HG02610 (cell line): ENCODE results near the gene MAP3K5.
A peak's percentile ranks its signal among the peaks of the same experiment; 100 is the strongest.

Source experiments
- ATAC-seq: cut with Tn5 transposase; IDR thresholded peaks from one replicate; pipeline ENCODE4 v1.9.1; 2021; ENCODE audit warnings: mild to moderate bottlenecking, moderate library complexity; ENCODE audit not compliant: unreplicated experiment

The MAP3K5 gene

GRCh38 chr6:136750696-136751521, 41.4 kb downstream of the MAP3K5 start:
- ATAC-seq, result peak; percentile 9

- no peak for ATAC-seq
Observed at GRCh38 chr6:136749359-136749997, 42.8 kb downstream of the MAP3K5 start.

- no peak for ATAC-seq
Observed at GRCh38 chr6:136747507-136747906, 44.8 kb downstream of the MAP3K5 start.

DNA sequence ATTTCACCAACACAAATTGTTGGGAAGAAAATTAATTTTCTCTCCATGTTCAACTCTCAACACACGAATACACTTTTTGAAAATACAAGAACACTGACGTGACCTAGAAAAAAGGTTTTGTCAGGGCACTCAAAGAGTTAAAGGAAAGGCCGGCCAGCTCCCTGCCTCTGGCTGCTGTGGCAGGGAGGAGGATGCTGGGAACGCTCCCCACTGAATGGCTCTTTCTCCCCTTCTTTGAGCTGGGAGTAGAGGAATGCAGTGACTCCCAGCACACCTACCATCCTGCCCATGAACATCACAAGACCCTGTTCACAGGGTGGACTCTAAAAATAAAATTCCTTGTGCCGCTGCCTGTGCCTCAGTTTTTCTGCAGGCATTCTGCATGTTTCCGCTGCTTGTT, 47.0 kb downstream of the MAP3K5 start:
- no peak for ATAC-seq

DNA sequence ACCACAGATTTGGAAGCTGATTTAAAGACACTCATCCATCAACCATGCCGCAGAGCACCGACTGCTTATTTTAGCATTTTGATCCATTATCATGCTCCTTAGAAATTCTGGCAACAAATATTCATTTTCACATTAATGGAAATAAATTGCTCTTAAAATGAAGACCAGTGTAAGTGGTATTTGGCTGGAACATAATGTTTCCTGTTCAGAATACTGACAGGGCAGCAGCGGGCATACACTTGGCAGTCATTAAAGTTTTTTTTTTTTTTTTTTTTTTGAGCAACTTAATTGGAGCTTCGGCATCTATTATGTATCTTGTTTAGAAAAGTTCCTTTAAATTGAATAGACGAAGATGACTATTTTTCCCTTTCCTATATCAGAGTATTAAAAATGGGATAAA, 47.4 kb downstream of the MAP3K5 start:
- ATAC-seq, result no peak

- ATAC-seq, result no peak
Observed at GRCh38 chr6:136742125-136742524, 50.2 kb downstream of the MAP3K5 start.

DNA sequence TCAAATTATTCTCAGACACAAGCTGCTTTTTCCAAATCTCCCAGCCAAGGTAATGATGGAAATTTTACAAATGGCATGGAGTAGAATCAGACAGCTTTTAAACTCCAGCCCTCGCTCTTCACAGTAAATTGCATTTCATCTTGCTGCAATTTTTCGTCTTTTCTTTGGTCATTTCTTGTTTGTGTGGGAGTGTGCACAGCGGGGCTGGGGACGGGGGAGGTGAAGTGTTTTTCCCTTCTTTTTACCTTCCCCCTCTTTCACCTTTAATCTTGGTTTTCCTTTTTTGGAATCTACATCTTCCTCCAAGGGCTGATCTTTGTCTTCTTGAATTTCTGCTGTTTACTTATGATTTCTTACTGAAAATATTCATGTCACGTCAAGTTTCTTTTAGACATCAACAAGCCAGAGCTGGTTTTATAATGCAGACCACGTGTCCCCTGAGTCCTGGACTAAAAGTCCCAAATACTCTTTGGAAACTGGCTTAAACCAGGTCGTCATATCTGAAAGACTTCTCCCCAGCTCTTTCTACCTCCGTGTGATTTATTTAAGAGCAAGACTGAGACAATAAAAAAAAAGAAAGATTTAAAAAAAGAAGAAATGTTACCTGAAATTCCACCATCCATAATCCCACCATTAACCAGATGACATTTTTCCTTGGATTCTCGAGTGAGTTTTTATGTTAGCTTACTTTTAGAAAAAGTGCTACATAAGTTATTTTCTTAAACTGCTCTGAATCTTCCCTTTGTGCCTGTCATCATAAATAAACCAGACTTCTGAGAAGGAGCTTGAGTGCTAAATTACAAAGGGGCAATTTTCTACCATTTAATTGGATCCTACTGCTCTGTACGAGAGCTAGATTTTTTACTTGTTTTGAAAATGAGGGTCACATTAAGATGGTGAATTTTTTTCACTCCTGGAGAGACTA, 52.0 kb downstream of the MAP3K5 start:
- no peak for ATAC-seq

DNA sequence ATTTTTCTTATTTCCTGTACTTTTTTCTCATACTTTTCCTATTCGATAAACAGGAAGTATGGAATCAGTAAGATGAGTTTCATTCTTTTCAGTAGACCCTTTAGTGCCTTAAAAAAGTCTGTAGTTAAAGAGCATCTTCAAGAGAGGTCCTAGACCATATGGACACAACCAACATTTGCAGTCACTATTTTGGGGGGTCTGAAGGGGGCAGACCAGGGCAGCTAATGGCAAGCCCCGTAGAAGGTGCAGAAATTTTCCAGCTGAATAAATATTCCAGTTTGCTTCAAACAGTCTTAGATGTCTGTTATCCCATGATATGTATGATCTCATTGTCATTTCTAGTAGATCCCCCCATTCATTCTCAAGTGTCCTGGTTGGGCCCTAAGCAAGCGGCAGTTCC, 52.8 kb downstream of the MAP3K5 start:
- no peak for ATAC-seq

DNA sequence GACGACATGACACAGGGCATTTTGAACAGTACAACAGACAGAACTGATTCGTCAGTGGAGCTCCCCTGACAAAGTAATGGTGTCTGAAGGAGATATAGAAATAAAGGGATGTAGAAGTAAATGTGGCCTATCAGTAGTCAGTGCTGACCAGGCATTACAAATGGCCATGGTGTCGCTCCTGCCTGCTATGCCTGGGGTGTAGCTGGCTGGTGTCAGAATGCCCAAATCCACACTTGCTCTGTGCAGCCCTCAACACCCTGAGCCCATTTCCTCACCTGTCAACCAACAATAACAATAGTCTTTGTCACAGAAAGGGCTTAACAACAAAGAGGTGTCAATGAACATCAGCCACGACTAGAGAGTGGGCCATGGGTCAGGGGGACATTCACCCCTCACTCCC, 53.2 kb downstream of the MAP3K5 start:
- ATAC-seq, result no peak

DNA sequence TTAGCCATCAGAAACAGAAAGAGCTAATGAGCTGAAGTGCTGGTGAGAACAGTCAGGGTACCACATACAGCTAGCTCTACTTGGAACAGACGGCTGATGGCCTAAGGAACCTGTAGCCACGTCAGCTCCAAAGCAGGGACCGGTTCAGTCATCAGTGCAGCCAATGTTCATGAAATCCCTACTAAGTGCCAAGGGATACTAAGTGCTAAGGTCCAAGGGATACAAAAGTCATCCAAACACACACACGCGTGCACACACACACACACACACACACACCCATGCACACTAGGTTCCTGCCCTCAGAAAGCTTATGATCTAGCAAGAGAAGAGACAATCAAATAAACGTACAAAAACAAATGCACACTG, 53.6 kb downstream of the MAP3K5 start:
- no peak for ATAC-seq

GRCh38 chr6:136737871-136738691, 54.2 kb downstream of the MAP3K5 start:
- ATAC-seq, result no peak

GRCh38 chr6:136737374-136737844, 54.9 kb downstream of the MAP3K5 start:
- no peak for ATAC-seq

GRCh38 chr6:136736281-136736960, 55.9 kb downstream of the MAP3K5 start:
- ATAC-seq, result no peak

GRCh38 chr6:136734977-136735376, 57.3 kb downstream of the MAP3K5 start:
- no peak for ATAC-seq

DNA sequence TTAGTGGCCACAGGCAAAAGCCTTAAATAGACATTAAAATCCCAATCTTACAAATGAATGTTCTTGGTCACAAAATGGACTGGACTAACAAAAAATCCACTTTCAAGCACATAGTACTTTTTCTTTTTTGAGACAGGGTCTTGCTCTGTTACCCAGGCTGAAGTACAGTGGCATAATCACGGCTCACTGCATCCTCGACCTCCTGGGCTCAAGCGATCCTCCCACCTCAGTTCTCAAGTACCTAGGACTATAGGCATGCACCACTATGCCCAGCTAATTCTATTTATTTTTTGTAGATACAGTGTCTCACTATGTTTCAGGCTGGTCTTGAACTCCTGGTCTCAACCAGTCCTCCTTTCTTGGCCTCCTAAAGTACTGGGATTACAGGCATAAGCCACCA, 59.4 kb downstream of the MAP3K5 start:
- no peak for ATAC-seq

- ATAC-seq, result no peak
Observed at GRCh38 chr6:136729832-136730231, 62.4 kb downstream of the MAP3K5 start.

DNA sequence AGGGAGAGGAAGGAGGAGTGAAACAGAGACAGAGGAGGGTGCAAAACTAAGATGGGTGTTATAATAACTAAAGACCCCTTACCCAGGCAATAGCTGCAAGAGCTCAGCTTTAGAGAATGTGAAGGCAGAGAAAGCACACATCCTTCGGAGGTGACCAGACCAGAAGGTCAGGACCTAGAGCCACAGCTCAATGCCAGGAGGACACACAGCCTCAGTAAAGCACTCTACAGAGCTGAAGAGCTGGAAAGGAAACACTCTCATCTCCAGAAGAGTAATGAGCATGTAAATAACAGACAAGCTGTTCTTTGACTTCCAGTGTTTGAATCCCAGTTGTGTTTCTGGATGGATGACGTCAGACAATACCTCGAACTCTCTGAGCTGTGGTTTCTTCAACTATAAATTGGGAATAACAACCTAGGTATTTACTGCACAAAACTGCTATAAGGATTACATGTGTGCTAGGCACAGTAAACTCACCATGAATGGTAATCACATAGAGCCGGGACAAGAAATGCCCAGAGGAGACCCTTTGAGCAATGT, 63.2 kb downstream of the MAP3K5 start:
- ATAC-seq, result no peak

DNA sequence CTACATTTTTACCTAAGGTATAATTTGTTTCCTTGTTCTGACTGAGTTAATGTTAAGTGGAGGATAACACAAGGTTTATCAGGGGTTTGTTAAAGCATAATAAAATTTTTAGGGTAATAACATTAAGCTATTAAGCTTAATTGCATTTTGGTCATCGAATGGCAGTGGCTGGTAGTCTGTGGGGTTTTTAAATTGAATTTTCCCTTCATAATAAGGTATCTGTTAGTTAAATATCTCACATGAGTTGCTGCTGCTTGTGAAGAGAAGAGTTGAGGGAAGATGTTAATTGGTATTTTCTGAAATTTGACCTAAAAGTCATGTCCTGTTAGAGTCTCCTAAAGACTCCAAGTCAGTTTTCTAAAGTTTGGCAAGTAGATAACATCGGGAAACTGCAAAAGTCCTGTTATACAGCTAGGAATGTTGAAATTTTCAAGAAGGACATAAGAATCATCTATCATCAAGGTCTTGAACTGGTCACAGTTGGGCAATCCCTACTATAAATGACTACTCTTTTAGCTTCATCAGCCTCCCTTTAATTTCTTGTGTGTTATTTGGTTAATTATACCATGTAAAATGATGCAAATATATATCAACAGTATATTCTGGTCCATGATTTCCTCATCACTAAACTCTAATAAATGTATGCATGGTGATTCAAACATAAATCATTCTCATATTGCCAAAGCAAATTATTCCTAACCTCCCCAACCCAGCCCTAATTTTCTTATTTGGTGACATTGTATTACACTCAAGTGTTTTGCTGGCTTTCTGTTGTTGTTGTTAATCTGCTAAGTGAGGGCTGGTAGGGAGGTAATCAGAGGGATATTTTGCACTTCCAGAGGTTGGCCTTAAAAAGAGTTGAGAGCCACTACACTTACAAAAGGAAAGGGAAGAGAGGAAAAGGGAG, 64.0 kb downstream of the MAP3K5 start:
- no peak for ATAC-seq
